Lung (tissue), 12 donors: ENCODE measurements around the gene ATP8B1. TPM values are rescaled to one million over a fixed set of nuclear protein-coding genes. Genes with fewer than 3 reads are reported as not detected.

Source experiments
- ATAC-seq: fragments of 200-7000 bp; cut with Tn5 transposase; one replicate; pipeline ENCODE4 v1.9.1; 2020; ENCODE audit warnings: moderate number of reproducible peaks; ENCODE audit not compliant: insufficient read depth, low FRiP score
- DNase-seq, 3 donors: peaks; one replicate each; pipeline ENCODE4 v3.0.0-alpha.2; 2013 to 2017
- H3K27ac ChIP-seq, 2 donors: one replicate each; pipeline ENCODE4 v1.5.1; 2013; ENCODE audit warnings: mild to moderate bottlenecking in 2 of 2, moderate library complexity in 2 of 2, control low read depth in 1 of 2, inconsistent platforms in 1 of 2, low read depth in 1 of 2, low read length in 1 of 2
- H3K27me3 ChIP-seq, 3 donors: one replicate each; pipeline ENCODE4 v1.5.1; 2013; ENCODE audit warnings: low read length in 2 of 3; ENCODE audit not compliant: control insufficient read depth in 3 of 3, insufficient read depth in 3 of 3
- H3K36me3 ChIP-seq, 4 donors: one replicate each; pipeline ENCODE4 v1.5.1; 2013; ENCODE audit warnings: low read length in 4 of 4, mild to moderate bottlenecking in 1 of 4, moderate library complexity in 1 of 4; ENCODE audit not compliant: control insufficient read depth in 4 of 4, insufficient read depth in 4 of 4
- H3K4me1 ChIP-seq, 5 donors: one replicate each; pipeline ENCODE4 v1.5.1; 2013; ENCODE audit warnings: low read length in 5 of 5, mild to moderate bottlenecking in 2 of 5, moderate library complexity in 1 of 5; ENCODE audit not compliant: control insufficient read depth in 5 of 5, insufficient read depth in 5 of 5
- H3K4me3 ChIP-seq: one replicate; pipeline ENCODE4 v1.5.1; 2013; ENCODE audit warnings: mild to moderate bottlenecking, control low read depth, moderate library complexity
- H3K9ac ChIP-seq, 2 donors: one replicate each; pipeline ENCODE4 v1.5.1; 2013; ENCODE audit warnings: low read length in 2 of 2, control low read depth in 1 of 2; ENCODE audit not compliant: insufficient read depth in 1 of 2
- H3K9me3 ChIP-seq, 4 donors: one replicate each; pipeline ENCODE4 v1.5.1; 2013; ENCODE audit warnings: low read length in 3 of 4, mild to moderate bottlenecking in 1 of 4, moderate library complexity in 1 of 4; ENCODE audit not compliant: control insufficient read depth in 4 of 4, insufficient read depth in 3 of 4
- CTCF ChIP-seq: IDR thresholded peaks from 2 replicates; pipeline ENCODE4 v1.5.1; 2012; ENCODE audit warnings: mild to moderate bottlenecking; ENCODE audit errors: control extremely low read depth, extremely low read depth
- WGBS, 2 donors: extraction: QIAGEN DNeasy Blood & Tissue Kit; methylation state at CpG; one replicate each; pipeline ENCODE4 v1.1.7; 2013; 5-methylcytosine and 5-hydroxymethylcytosine counted together
- polyA plus RNA-seq, 2 donors: library from polyadenylated mRNA; stranded (reverse); fragments of 200-250 nt; gene quantifications; one replicate each; pipeline ENCODE4 v1.2.1, GENCODE V29; 2013
- total RNA-seq, 2 donors: library from RNA; depleted of rRNA in 1 of 2; stranded (reverse); fragments of >200 nt in 1 of 2; gene quantifications; one replicate each; pipeline ENCODE4 v1.2.1, GENCODE V29; 2014 to 2021
- donor health status: control.
- donor health status: control.
- donor health status: Bipolar disorder and iron deficiency.
- donor health status: healthy.
- donor health status: DM: yes; HTN: yes; CAD: no.

Gene ATP8B1
- total and polyA plus RNA-seq, 4 donors: 7.3 to 42.0 (median 18.2) TPM

GRCh38 chr18:57764995-57765394 is 38.1 kb downstream of the ATP8B1 start:
- ATAC-seq: no peak
- no peak for TF ChIP-seq CTCF
- H3K27ac ChIP-seq: no peak overlapping the region

GRCh38 chr18:57764087-57764486 is 39.0 kb downstream of the ATP8B1 start:
- no peak overlapping the region for H3K9ac ChIP-seq
- ATAC-seq: no peak

More at GRCh38 chr18:57764995-57765394, 38.1 kb downstream of the ATP8B1 start:
- Histone ChIP-seq H3K36me3 (peaks cover 0 to 6% (median 2%) of the 10 kb centered on the region in 4 donors), H3K9me3 (no peaks in the 10 kb centered on the region), H3K9ac (no peak overlapping the region), H3K27me3 (no peaks in the 10 kb centered on the region), H3K4me3 (no peak overlapping the region), H3K4me1 (peaks cover 0 to 7% (median 0%) of the 10 kb centered on the region in 5 donors)
- 92 to 93% methylated on average over 2 of the region's 2 CpGs for WGBS, 2 donors
- DNase-seq: no peak

GRCh38 chr18:57762686-57763085 is 40.4 kb downstream of the ATP8B1 start:
- no peak for TF ChIP-seq CTCF
- H3K9ac ChIP-seq: no peak overlapping the region
- WGBS, 2 donors: 72 to 86% methylated on average over 2 of the region's 2 CpGs
- no peaks in the 10 kb centered on the region for H3K4me1 ChIP-seq
- H3K27me3 ChIP-seq: no peaks in the 10 kb centered on the region
- H3K27ac ChIP-seq: no peak overlapping the region
- ATAC-seq (no peak), DNase-seq (no peak)
- peaks cover 0 to 8% (median 2%) of the 10 kb centered on the region in 4 donors for H3K36me3 ChIP-seq
- no peak overlapping the region for H3K4me3 ChIP-seq
- H3K9me3 ChIP-seq: no peaks in the 10 kb centered on the region

More at GRCh38 chr18:57764087-57764486, 39.0 kb downstream of the ATP8B1 start:
- DNase-seq: no peak
- H3K27ac ChIP-seq: no peak overlapping the region
- no peaks in the 10 kb centered on the region for H3K9me3 ChIP-seq
- peaks cover 0 to 8% (median 2%) of the 10 kb centered on the region in 4 donors for H3K36me3 ChIP-seq
- 94 to 95% methylated on average over 8 of the region's 8 CpGs for whole genome bisulfite sequencing, 2 donors
- H3K4me3 ChIP-seq: no peak overlapping the region
- H3K4me1 ChIP-seq: peaks cover 0 to 5% (median 0%) of the 10 kb centered on the region in 5 donors
- no peaks in the 10 kb centered on the region for H3K27me3 ChIP-seq
- no peak for TF ChIP-seq CTCF

- H3K9ac ChIP-seq: no peak overlapping the region
Observed at GRCh38 chr18:57759650-57760049, 43.5 kb downstream of the ATP8B1 start.

More at GRCh38 chr18:57759650-57760049, 43.5 kb downstream of the ATP8B1 start:
- ATAC-seq: no peak
- Histone ChIP-seq H3K27me3 (no peaks in the 10 kb centered on the region), H3K4me3 (no peak overlapping the region), H3K9me3 (no peaks in the 10 kb centered on the region), H3K4me1 (peaks cover 0 to 4% (median 0%) of the 10 kb centered on the region in 5 donors), H3K27ac (no peak overlapping the region), H3K36me3 (peaks cover 0 to 8% (median 2%) of the 10 kb centered on the region in 4 donors)
- DNase-seq: no peak
- WGBS, 2 donors: 95 to 96% methylated on average over 13 of the region's 13 CpGs
- no peak for TF ChIP-seq CTCF
